HG03457 (cell line): ENCODE measurements around the gene CBFA2T3.

Experiments used
- ATAC-seq: cut with Tn5 transposase; IDR thresholded peaks from one replicate; pipeline ENCODE4 v1.9.1; 2021; ENCODE audit warnings: moderate number of reproducible peaks; ENCODE audit not compliant: unreplicated experiment

CBFA2T3 gene

GRCh38 chr16:88911136-88911945, 65.7 kb downstream of the CBFA2T3 start:
- no peak for ATAC-seq

- ATAC-seq, result no peak
Measured at GRCh38 chr16:88910284-88911135, 66.5 kb downstream of the CBFA2T3 start.

GRCh38 chr16:88909431-88910210, 67.4 kb downstream of the CBFA2T3 start:
- ATAC-seq, result no peak

- ATAC-seq, result no peak
Measured at GRCh38 chr16:88908307-88908706, 68.7 kb downstream of the CBFA2T3 start.

- ATAC-seq, result no peak
Measured at GRCh38 chr16:88907768-88908167, 69.2 kb downstream of the CBFA2T3 start.

- ATAC-seq, result no peak
Measured at GRCh38 chr16:88906535-88907105, 70.4 kb downstream of the CBFA2T3 start.

- ATAC-seq, result no peak
Measured at GRCh38 chr16:88906020-88906419, 71.0 kb downstream of the CBFA2T3 start.

- no peak for ATAC-seq
Measured at GRCh38 chr16:88905563-88905962, 71.4 kb downstream of the CBFA2T3 start.

- no peak for ATAC-seq
Measured at GRCh38 chr16:88904676-88905365, 72.2 kb downstream of the CBFA2T3 start.

- ATAC-seq, result no peak
Measured at GRCh38 chr16:88903267-88903666, 73.7 kb downstream of the CBFA2T3 start.

- no peak for ATAC-seq
Measured at GRCh38 chr16:88902744-88903143, 74.3 kb downstream of the CBFA2T3 start.

- no peak for ATAC-seq
Measured at GRCh38 chr16:88901718-88902337, 75.2 kb downstream of the CBFA2T3 start.

- no peak for ATAC-seq
Measured at GRCh38 chr16:88900662-88901052, 76.3 kb downstream of the CBFA2T3 start.

- no peak for ATAC-seq
Measured at GRCh38 chr16:88899901-88900661, 76.9 kb downstream of the CBFA2T3 start.

- ATAC-seq, result no peak
Measured at GRCh38 chr16:88897696-88898425, 79.1 kb downstream of the CBFA2T3 start.

- ATAC-seq, result no peak
Measured at GRCh38 chr16:88896238-88897070, 80.6 kb downstream of the CBFA2T3 start.

- ATAC-seq, result no peak
Measured at GRCh38 chr16:88895335-88895734, 81.7 kb downstream of the CBFA2T3 start.
